Breast epithelium (tissue), 3 donors: ENCODE measurements around the gene MATN3.

Experiments
- CTCF ChIP-seq, 3 donors: fragments of 450-650 bp; IDR thresholded peaks; one replicate each; pipeline ENCODE4 v1.5.1; 2016 to 2017; ENCODE audit warnings: antibody characterized with exemption in 3 of 3, mild to moderate bottlenecking in 3 of 3, moderate library complexity in 3 of 3
- POLR2A ChIP-seq: fragments of 450-650 bp; IDR thresholded peaks from one replicate; pipeline ENCODE4 v1.6.1; 2016; ENCODE audit warnings: antibody characterized with exemption, mild to moderate bottlenecking, moderate library complexity
- POLR2AphosphoS5 ChIP-seq, 3 donors: sonication (generic); formaldehyde crosslinking; IDR thresholded peaks; one replicate each; pipeline ENCODE4 v1.6.1; 2017; ENCODE audit warnings: antibody characterized with exemption in 3 of 3

- TF ChIP-seq CTCF (IDR thresholded peaks at IDR 0.05) (no peak), POLR2A (no peak), POLR2AphosphoS5 (IDR thresholded peaks at IDR 0.05) (no peak)
These were observed 17.8 kb upstream of the MATN3 start for GRCh38 chr2:20030224-20030623.
